Ureter (tissue), 1 donor: ENCODE results near the gene TRAPPC14. TPM values are rescaled to one million over a fixed set of nuclear protein-coding genes. Genes with fewer than 3 reads are reported as not detected.

Experiments
- total RNA-seq: library from RNA; stranded (reverse); gene quantifications from one replicate; pipeline ENCODE4 v1.2.4, GENCODE V29; 2023
- donor health status: DM: yes; HTN: yes; CAD: no.

The TRAPPC14 gene
- total RNA-seq, 1 donor from 2014 or later: 35.5 TPM

Other genes with a start within 250 kb of the TRAPPC14 start
- gene TRIM4, start 239.2 kb downstream of the TRAPPC14 start, total RNA-seq: 36.3 TPM
- gene GJC3, start 229.1 kb downstream of the TRAPPC14 start, total RNA-seq: not detected
- 6.2 TPM for gene AZGP1, start 182.7 kb downstream of the TRAPPC14 start, total RNA-seq
- gene ZKSCAN1, start 143.1 kb downstream of the TRAPPC14 start, total RNA-seq: 105 TPM
- 13.3 TPM for gene ZSCAN21, start 108.9 kb downstream of the TRAPPC14 start, total RNA-seq
- 41.3 TPM for gene ZNF3, start 77.0 kb downstream of the TRAPPC14 start, total RNA-seq
- 121 TPM for gene COPS6, start 69.8 kb downstream of the TRAPPC14 start, total RNA-seq
- 52.4 TPM for gene MCM7, start 57.3 kb downstream of the TRAPPC14 start, total RNA-seq
- gene AP4M1, start 57.1 kb downstream of the TRAPPC14 start, total RNA-seq: 19.5 TPM
- gene TAF6, start 39.4 kb downstream of the TRAPPC14 start, total RNA-seq: 47.4 TPM
- gene CNPY4, start 39.1 kb downstream of the TRAPPC14 start, total RNA-seq: 8.7 TPM
- gene MBLAC1, start 31.8 kb downstream of the TRAPPC14 start, total RNA-seq: 1.5 TPM
- 108 TPM for gene LAMTOR4, start 9.8 kb downstream of the TRAPPC14 start, total RNA-seq
- 7.1 TPM for gene GAL3ST4, start 9.9 kb upstream of the TRAPPC14 start, total RNA-seq
- gene GPC2, start 18.7 kb upstream of the TRAPPC14 start, total RNA-seq: 5.1 TPM
- 1.9 TPM for gene STAG3, start 19.2 kb upstream of the TRAPPC14 start, total RNA-seq
- gene PVRIG, start 61.2 kb upstream of the TRAPPC14 start, total RNA-seq: 1.1 TPM
- not detected for gene SPDYE3, start 149.0 kb upstream of the TRAPPC14 start, total RNA-seq
- 94.1 TPM for gene PILRB, start 199.4 kb upstream of the TRAPPC14 start, total RNA-seq
- 21.6 TPM for gene PILRA, start 214.8 kb upstream of the TRAPPC14 start, total RNA-seq